Measurements from ENCODE around the gene COA6.
"Not testable (repeated sequence)": the region's sequence is repeated elsewhere in the genome, so short reads cannot be mapped to it uniquely, and the experiment has no call there.

DNA sequence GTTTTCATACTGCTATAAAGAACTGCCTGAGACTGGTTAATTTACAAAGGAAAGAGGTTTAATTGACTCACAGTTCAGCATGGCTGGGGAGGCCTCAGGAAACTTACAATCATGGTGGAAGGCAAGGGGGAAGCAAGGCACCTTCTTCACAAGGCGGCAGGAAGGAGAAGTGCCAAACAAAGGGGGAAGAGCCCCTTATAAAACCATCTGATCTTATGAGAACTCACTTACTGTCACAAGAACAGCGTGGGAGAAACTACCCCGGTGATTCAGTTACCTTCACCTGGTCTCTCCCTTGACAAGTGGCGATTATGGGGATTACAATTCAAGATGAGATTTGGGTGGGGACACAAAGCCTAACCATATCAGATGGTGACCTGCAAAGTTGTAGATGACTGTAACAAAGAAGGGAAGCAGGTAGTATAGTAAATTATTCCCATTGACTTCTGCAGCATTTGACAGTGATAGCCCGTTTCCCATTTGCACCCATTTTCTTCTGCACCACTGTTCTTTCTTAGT, 6.4 kb downstream of the COA6 start:
- TF ChIP-seq, protein P1, sequence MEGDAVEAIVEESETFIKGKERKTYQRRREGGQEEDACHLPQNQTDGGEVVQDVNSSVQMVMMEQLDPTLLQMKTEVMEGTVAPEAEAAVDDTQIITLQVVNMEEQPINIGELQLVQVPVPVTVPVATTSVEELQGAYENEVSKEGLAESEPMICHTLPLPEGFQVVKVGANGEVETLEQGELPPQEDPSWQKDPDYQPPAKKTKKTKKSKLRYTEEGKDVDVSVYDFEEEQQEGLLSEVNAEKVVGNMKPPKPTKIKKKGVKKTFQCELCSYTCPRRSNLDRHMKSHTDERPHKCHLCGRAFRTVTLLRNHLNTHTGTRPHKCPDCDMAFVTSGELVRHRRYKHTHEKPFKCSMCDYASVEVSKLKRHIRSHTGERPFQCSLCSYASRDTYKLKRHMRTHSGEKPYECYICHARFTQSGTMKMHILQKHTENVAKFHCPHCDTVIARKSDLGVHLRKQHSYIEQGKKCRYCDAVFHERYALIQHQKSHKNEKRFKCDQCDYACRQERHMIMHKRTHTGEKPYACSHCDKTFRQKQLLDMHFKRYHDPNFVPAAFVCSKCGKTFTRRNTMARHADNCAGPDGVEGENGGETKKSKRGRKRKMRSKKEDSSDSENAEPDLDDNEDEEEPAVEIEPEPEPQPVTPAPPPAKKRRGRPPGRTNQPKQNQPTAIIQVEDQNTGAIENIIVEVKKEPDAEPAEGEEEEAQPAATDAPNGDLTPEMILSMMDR (IDR thresholded peaks at IDR 0.05) = not testable (repeated sequence)
- not testable (repeated sequence) for TF ChIP-seq POLR2A (IDR thresholded peaks at IDR 0.05; ENCODE audit: low read depth); EP300 (IDR thresholded peaks at IDR 0.05); POLR2AphosphoS5 (IDR thresholded peaks at IDR 0.05)

Data from esophagus muscularis mucosa (tissue), 4 donors.